IPS DF 4.7 (cell line): ENCODE results near the gene SHLD2.
"Not testable (repeated sequence)": the region's sequence is repeated elsewhere in the genome, so short reads cannot be mapped to it uniquely, and the experiment has no call there.

ENCODE experiments used
- DNase-seq: peaks from one replicate; pipeline ENCODE4 v3.0.0-alpha.2; 2013; ENCODE audit warnings: low spot score; ENCODE audit errors: extremely low read depth

The SHLD2 gene, protein sequence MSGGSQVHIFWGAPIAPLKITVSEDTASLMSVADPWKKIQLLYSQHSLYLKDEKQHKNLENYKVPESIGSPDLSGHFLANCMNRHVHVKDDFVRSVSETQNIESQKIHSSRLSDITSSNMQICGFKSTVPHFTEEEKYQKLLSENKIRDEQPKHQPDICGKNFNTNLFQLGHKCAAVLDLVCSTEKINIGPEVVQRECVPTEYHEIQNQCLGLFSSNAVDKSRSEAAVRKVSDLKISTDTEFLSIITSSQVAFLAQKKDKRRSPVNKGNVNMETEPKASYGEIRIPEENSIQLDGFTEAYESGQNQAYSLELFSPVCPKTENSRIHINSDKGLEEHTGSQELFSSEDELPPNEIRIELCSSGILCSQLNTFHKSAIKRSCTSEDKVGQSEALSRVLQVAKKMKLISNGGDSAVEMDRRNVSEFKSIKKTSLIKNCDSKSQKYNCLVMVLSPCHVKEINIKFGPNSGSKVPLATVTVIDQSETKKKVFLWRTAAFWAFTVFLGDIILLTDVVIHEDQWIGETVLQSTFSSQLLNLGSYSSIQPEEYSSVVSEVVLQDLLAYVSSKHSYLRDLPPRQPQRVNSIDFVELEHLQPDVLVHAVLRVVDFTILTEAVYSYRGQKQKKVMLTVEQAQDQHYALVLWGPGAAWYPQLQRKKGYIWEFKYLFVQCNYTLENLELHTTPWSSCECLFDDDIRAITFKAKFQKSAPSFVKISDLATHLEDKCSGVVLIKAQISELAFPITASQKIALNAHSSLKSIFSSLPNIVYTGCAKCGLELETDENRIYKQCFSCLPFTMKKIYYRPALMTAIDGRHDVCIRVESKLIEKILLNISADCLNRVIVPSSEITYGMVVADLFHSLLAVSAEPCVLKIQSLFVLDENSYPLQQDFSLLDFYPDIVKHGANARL

DNA sequence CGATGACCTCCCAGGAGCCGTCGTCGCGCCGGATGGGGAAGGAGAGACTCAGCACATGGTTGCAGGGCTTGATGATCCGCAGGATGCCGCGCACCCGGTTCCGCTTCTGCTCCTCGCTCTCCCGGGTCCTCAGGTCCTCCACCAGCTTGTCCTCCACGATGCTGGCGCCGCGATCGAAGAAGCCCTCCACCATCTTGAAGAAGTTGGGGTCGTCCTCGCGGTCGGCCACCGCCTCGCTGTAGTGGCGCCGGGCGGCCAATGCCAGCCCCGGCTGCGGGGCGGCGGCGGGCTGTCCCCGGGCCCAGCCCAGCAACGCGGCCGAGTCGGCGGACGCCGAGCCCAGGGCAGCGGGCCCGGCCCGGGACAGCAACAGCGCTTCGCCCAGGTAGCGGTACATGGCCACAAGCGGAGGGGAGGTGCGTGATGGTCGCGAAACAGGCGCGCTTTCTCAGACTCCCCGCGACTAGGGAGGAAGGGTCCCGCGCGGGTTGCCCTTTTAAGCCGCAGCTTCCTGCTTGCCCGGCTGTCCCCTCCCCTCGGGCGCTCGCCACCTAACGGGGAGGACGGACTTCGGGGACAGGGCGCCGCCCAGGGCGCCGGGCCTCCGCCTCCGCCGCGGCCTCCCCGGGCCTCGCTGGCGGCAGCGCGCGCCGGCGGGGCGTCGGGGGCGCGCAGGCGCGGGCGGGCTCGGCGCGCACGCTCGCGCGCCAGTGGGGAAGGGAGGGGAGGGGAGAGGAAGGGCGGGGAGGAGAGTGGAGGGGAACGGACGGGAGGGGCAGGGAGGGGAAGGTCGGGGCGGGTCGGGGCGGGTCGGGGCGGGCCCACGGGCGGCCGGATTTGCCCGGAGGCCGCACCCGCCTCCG, at the start of gene SHLD2, which contains the start of gene GLUD1:
TSS of gene SHLD2 (plus strand) at position 834 of the 863 bp plus-strand sequence. CDS start 56,149 bp downstream, outside the sequence.
TSS of gene GLUD1 (minus strand) at position 471 of the 863 bp plus-strand sequence. CDS start at position 397, 74 bp downstream.
- DNase-seq = peak; percentile 60

DNA sequence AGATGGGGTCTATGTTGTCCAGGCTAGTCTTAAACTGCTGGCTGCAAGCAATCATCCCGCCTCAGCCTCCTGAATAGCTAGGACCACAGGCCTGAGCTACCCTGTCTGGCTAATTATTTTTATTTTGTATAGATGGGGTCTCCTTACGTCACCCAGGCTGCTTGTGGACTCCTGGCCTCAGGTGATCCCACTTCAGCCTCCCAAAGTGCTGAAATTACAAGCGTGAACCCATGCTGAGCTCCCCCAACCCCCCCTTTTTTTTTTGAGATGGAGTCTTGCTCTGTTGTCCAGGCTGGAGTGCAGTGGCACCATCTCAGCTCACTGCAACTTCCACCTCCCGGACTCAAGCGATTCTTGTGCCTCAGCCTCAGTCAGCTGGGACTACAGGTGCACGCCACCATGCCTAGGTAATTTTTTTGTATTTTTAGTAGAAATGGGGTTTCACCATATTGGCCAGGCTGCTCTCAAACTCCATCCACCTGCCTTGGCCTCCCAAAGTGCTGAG, 49.5 kb upstream of the SHLD2 start:
- DNase-seq = no peak

DNA sequence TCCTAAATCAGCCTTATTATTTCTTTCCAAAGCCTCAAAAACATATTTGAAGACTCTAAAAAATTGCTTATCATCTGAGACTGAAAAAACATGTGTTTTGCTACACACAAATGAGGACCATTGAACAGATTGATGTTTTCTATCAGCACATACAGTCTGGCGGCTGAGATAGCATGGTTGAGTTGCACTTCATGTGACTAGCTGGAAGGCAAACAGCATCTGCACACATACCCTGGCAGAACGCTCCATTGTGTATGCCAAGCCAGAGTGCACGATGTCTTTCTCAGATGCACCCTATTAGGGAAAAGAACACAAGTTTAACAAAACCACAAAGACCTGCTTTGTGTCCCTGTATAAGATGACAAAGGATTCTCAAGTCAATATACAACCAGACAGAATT, 41.9 kb upstream of the SHLD2 start:
- DNase-seq = no peak

DNA sequence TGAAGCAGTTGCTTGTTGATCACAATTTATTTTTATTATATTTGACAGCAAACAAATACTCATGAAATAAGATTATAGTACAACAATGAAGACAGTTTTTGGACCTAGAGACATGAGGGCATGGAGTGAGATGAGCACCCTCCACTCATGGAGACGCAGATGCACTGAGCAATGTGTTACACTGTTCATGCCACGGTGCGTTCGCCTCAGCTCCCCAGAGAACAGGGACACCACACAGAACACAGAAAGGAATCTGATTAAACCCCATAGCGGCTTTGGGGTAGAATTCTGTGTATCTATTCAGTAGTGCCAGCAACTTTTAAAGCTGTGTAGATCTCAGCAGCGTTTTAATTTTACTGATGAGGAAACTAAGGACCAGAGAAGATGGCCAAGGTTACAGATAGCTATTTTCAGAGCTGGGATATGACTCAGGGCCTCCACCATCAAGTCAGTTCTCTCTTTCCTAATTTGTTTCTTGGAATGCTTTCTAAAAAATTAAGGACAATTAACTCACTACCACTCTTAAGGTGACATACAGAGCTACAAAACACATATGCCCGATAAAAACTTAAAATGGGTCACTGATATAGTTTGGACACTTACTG, 41.3 kb upstream of the SHLD2 start:
- DNase-seq = no peak

DNA sequence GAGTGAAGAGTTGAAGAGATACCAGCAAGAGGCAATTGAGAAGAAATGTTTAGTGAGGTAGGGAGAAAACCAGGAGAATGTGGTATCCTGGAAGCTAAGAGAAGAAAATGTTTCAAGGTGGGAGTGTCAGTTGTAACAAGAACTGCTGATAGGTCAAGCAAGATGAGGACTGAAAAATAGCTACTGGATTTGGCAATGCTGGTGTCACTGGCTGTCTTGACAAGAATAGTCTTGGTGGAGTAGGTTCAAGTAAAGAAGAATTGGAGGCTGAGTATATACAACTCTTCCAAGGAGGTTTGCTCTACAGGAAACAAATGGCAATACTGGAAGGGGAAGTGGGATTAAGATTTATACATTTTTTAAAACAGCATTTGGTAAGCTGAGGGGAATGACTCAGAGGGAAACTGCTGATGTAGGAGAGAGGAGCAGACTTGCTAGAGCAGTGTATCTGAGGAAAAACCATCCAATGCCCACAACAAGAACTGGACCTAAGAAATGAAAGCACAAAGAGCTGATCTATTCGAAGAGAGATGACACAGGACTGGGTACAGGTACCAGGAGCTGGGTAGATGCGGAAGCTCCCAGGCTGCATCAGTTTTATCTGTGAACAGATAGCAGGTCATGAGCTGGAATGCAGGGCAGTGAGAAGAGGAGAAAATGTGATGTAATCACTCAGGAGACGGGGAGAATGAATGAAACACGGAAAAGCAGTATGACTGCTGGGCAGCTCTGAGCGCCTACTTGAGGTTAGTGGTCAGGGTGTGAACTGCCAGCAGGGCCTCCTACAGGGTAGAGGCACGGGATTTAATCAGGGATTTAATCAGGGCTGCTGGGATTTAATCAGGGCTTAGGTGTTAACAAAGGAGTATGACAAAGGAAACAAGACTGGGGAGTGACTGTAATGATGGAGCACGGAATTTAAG, 40.4 kb upstream of the SHLD2 start:
- DNase-seq = no peak

DNA sequence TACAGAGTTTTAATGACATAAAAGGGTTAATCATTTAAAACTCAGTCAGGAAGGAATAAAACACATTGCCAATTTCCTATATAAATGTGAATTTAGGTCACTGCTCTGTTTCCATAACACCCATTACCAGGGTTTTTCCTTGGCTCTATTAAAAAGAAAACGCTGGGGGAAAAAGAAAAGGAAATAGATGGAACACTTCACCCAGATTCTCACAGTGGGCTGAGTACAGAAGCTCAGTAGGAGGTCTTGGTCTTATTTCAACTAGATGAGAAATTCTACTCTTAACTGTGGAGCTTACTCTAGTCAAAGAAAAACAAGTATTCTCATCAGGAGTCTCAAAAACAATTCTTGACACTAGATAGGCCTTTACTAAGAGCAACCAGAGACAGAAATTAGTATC, 36.8 kb upstream of the SHLD2 start:
- DNase-seq = no peak

DNA sequence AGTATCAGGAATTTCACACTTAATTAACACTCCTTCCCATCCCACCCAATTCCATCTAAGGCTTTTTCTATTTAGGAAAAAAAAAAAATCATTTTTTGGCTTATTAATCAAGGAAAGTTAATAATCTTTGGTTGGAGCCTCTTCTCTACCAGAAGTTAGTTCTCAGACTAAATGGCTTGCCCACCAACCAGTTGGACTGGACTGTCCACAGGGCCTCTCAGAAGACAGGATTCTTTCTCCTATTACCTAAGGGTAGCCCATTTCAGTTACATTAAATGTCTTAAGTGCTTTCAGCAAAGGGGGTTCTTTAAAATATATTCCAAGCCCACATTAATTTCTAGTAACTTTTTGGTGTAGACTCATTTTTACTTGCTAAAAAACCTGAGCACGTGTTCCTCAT, 35.6 kb upstream of the SHLD2 start:
- no peak for DNase-seq

DNA sequence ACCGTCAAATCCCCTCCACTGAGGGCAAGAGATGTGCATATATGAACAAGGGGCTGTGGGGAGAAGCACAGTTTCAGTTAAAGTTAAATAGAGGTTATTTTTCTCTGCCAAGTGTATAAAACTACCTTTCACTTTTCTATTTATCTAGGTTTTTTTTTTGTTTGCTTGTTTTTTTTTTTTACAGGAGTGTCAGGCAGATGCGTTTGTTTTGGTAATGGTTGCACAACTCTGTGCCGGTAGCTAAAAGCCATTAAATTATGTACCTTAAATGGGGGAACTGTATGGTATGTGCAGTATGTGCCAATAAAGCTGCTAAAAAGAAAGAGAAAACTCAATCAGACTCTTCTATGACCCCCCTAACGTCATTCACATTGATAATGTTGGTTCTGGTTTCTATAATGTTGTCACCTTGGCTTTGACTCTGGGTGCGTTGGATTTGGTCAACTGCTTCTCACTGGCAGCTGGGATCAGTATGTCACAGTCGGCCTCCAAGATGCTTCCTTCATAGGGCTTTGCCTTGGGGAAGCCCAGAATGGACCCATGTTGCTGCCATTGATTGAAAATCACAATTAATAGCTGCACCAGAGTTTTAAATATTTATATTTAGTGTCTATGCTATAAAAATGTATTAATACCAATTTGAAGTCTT, 34.6 kb upstream of the SHLD2 start:
- no peak for DNase-seq

DNA sequence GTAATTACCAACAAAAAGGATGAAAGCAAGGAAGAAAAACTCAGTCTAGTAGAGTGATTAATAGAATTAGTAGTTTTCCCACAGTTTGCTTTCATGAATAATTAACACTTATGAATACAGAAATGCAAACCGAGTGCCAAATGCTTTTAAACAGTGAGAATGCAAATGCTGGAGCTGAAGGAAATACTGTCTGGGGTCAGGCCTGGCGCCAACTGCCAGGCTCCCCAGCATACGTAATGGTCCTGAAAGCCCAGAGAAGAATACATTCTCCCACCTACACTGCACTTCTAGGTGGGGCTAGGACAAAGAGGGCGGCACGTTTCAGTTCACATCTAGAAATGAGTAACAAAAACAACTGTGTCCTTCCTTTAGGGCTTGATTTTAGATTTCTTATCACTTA, 30.4 kb upstream of the SHLD2 start:
- DNase-seq = no peak

DNA sequence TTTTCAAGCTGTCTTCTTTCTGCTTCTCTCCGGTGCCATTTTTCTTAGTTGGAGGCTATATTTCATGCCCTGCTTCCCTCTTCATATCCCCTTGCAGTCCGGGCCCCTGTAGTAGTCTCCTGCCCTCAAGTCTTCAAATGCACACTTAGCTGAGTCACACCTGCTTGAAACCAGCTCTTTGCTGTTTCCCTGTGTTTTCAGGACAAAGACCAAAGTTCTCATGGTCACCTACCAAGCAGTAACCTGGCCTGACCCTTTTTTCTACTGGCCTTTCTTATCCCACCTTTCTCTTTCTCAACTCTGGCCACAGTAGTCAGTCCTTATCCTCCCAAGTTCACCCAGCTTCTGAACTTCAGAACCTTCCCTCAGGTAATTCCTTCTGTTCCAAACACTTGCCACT, 28.8 kb upstream of the SHLD2 start:
- DNase-seq = no peak

DNA sequence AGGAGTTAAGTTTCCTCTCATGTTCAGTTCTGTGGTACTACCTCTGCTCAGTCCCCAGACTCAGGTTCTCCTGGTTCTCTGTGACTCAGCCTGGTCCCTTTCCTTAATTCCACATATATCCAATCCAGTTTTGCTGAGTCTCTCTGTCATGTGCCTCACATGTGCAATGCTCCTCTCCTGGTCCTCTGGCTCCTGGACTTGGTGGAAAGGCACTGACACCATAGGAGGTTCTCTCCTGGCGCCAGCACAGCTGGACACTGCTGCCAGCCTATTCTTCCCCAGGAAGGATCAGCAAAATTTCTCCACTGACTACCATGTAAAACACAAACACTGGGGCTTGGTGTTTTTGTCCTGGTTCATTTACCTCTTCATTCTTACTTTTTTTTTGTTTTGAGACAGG, 28.1 kb upstream of the SHLD2 start:
- no peak for DNase-seq

DNA sequence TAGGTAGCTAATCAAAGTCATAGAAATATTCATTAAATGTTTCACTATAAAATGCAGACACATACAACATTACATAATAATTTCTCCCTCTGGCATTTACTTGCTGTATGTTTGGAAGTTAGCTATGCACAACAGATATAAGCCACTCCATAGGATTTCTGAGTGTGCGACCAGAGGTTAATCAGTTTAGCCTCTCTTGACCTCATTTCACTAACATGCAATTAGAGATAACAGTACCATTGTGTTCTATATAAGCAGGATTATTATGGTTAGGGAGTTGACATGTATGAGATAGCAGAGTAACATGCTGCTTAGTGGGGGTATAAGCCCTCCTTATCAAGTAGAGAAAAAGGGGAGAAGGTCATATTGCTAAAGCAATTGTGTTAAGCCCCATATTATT, 26.7 kb upstream of the SHLD2 start:
- no peak for DNase-seq

DNA sequence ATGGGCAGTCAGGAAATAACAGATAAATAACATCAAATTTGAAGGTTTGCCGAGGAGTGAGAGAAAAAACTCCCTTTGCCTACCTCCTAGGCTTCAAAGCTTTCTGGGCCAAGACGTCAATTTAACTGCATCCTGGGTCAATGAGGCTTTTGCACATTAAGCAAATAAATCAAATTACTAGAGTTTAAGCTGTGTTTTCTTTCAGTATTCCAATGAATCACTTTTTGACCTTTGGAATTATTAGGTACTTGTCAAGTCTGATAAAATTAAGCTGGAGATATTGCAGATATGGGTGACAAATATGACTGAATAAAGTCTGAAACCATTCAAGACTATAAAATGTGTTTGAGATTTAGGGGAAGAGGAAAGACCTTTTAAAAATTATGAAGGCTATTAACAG, 22.6 kb upstream of the SHLD2 start:
- DNase-seq = no peak

DNA sequence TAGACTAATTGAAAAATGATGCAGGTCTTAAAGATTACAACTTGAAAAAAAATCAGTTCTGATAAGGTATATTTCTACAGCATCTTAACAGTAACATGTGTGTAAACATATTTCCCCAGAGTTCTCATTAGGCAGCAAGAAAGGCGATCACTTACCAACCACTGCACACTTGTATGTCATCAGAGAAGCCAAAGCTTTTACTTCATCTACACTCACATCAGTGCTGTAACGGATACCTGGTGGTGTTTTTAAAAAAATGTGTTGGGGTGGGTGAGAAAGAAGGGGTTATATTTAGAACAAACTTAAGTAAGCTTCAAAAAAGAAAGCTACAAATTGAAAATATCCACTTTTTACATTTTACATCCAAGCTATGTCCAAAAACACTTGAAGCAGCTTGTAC, 18.6 kb upstream of the SHLD2 start:
- DNase-seq = not testable (repeated sequence)

DNA sequence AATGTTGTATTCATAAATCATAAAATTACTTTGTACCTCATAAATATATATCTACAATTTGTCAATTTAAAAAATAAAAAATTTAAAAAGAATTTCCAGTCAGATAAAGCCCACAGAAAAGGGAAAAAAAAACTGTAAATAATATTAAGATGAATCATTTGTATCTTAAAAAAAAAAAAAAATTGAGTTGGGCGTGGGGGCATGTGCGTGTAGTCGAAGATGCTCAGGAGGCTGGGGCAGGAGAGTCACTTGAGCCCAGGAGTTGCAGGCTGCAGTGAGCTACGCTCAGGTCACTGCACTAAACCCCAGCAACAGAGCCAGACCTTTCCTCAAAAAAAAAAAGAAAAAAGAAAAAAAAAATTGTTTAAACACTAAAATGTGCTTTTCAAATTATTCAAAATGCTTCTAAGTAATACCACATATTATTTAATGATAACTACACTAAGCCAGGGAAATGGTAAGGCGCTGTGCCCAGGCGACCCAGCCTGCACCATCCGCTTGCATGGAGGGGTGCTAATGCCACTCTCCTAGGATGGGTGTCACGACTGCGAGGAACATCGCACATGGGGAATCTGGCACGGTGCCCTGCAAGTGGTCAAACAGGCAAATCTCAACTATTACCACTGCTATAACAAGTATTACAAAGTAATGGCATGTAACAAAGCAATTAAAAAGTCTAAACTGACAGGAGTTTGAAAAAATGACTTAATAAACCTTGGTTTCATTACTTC, 15.7 kb upstream of the SHLD2 start:
- no peak for DNase-seq

DNA sequence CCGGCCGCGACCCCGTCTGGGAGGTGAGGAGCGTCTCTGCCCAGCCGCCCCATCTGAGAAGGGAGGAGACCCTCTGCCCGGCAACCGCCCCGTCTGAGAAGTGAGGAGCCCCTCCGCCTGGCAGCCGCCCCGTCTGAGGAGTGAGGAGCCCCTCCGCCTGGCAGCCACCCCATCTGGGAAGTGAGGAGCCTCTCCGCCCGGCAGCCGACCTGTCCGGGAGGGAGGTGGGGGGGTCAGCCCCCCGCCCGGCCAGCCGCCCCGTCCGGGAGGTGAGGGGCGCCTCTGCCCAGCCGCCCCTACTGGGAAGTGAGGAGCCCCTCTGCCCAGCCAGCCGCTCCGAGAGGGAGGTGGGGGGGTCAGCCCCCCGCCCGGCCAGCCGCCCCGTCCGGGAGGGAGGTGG, 14.4 kb upstream of the SHLD2 start:
- not testable (repeated sequence) for DNase-seq

DNA sequence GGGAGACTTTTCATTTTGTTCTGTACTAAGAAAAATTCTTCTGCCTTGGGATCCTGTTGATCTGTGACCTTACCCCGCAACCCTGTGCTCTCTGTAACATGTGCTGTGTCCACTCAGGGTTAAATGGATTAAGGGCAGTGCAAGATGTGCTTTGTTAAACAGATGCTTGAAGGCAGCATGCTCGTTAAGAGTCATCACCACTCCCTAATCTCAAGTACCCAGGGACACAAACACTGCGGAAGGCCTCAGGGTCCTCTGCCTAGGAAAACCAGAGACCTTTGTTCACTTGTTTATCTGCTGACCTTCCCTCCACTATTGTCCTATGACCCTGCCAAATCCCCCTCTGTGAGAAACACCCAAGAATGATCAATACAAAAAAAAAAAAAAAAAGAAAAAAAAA, 13.4 kb upstream of the SHLD2 start:
- not testable (repeated sequence) for DNase-seq

DNA sequence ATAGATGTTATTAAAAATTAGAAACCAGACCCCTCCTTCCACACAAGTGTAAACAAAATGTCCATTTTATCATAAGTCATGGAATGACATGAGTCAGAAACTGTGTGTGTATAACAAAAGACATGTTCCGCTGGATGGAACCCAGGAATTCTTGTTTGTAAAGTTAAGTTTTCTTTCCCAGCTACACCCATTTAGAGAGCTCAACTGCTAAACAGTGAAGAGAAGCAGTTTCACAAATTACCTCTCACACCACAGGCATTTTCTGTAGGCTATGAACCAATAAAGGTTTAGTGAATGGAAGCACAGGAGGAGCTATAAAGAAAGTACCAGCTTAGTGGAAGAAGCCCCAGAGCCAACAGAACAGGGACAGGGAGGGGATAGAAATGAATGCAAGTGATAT, 12.8 kb upstream of the SHLD2 start:
- DNase-seq = not testable (repeated sequence)
